IPS-18a (cell line): ENCODE results near the gene TRA2A.

Source experiments
- H3K27ac ChIP-seq: one replicate; pipeline ENCODE4 v1.5.1; 2013; ENCODE audit warnings: low read length
- H3K27me3 ChIP-seq: one replicate; pipeline ENCODE4 v1.6.1; 2013; ENCODE audit warnings: mild to moderate bottlenecking, low read length; ENCODE audit not compliant: control insufficient read depth, insufficient read depth
- H3K36me3 ChIP-seq: one replicate; pipeline ENCODE4 v1.6.1; 2013; ENCODE audit warnings: low read depth, low read length; ENCODE audit not compliant: control insufficient read depth
- H3K4me1 ChIP-seq: one replicate; pipeline ENCODE4 v1.6.1; 2013; ENCODE audit warnings: low read depth, low read length; ENCODE audit not compliant: control insufficient read depth
- H3K4me3 ChIP-seq: one replicate; pipeline ENCODE4 v1.5.1; 2013; ENCODE audit warnings: low read length
- H3K9ac ChIP-seq: one replicate; pipeline ENCODE4 v1.6.1; 2013; ENCODE audit warnings: mild to moderate bottlenecking, low read length, moderate library complexity
- H3K9me3 ChIP-seq: one replicate; pipeline ENCODE4 v1.6.1; 2013; ENCODE audit warnings: low read depth, low read length; ENCODE audit not compliant: control insufficient read depth

The TRA2A gene

DNA sequence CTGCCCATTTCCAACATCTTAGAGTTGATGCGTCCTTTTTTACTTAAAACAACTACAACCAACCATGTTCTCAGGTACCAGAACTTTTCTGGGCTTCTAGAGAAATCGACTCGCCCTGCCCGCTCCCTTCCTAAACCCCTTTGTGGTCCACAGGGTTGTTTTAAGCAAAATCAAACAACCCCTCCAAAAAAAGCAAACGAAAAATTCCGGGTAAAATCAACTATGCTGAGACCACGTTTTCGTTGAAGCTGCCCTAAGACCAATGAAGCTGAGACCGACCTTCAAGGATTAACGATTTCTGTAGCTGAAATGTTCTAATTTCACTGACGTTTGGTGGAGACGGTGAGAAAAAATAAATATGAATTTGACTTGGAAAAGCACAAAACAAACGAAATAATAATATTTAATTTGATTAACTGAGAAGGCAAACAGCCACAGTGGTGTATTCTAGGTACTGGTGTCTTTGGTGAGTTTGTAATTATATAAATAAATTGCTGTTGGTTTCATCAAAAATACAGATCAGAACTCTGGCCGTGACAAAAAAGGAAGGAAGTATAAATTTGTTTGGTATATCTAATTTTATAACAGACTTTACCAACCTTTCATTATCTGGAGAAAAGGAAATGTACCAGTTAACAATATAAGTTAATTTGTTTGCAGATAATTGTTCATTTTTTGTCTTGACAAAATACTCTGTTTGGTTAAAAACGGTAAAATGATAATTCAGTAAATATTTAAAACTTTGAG is 56.8 kb downstream of the TRA2A start:
- no peaks in the 10 kb centered on the region for H3K27me3 ChIP-seq
- no peaks in the 10 kb centered on the region for H3K9me3 ChIP-seq
- H3K36me3 ChIP-seq: no peaks in the 10 kb centered on the region
- H3K27ac ChIP-seq: peak overlapping the region; percentile 93
- peaks cover 21% of the 10 kb centered on the region for H3K4me1 ChIP-seq
- H3K9ac ChIP-seq: peak overlapping the region; percentile 94
- H3K4me3 ChIP-seq: peak overlapping the region; percentile 94

DNA sequence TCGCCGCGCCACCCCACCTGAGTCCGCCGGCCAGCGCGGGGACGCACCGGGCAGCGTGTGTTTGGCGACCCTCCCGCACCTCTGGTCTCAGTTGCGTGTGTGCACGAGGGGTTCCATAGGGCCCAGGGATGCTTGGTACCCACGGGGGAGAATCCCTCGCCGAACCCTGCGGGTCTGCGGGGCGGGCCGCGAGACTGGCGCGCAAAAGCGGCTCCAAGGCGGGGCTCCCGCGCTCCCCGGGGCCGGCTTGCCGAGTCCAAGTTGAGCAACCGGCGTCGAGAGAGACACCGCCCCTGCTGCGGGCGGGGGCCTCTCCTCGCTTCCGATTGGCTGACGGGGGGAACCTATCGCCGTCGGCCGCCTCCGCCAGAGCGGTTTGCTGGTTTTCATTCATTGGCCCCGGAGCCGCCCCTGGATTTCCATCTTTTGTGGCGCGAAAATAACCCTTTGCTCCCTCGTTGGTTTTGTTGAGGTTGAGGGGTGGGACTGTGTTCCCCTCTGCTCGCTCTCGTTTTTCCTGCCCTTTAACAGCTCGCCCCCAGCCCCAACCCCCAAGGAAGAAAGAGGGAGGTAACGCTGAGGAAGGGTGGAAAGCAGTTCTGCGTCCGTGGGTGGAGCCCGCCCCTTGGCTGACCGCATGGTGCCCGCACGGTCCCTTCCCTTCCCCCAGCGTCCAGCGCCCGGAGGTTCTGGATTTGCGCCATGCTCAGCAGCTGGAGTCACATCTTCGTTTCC is 57.5 kb downstream of the TRA2A start:
- peak overlapping the region; percentile 94 for H3K4me3 ChIP-seq

DNA sequence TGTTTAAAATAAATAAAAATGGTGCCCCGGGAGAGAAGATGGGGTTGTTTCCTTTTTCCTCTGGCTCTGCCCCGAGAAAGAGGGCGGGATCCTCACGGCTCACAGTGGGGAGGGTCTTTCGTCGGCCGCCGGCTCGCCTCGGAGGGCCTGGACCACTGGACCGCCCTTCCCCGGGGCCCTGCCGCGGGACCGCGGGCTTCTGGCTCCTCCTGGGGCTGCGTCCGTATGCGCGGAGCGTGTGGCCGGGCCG is 58.0 kb downstream of the TRA2A start:
- Histone ChIP-seq H3K9me3 (no peaks in the 10 kb centered on the region), H3K4me3 (peak overlapping the region; percentile 94), H3K36me3 (no peaks in the 10 kb centered on the region), H3K9ac (peak overlapping the region; percentile 94), H3K27ac (peak overlapping the region; percentile 91), H3K27me3 (no peaks in the 10 kb centered on the region), H3K4me1 (peaks cover 21% of the 10 kb centered on the region)

More for the DNA sequence above, 57.5 kb downstream of the TRA2A start:
- H3K27ac ChIP-seq: peak overlapping the region; percentile 93
- no peaks in the 10 kb centered on the region for H3K36me3 ChIP-seq
- H3K4me1 ChIP-seq: peaks cover 21% of the 10 kb centered on the region
- H3K9me3 ChIP-seq: no peaks in the 10 kb centered on the region
- H3K27me3 ChIP-seq: no peaks in the 10 kb centered on the region
- peak overlapping the region; percentile 94 for H3K9ac ChIP-seq

DNA sequence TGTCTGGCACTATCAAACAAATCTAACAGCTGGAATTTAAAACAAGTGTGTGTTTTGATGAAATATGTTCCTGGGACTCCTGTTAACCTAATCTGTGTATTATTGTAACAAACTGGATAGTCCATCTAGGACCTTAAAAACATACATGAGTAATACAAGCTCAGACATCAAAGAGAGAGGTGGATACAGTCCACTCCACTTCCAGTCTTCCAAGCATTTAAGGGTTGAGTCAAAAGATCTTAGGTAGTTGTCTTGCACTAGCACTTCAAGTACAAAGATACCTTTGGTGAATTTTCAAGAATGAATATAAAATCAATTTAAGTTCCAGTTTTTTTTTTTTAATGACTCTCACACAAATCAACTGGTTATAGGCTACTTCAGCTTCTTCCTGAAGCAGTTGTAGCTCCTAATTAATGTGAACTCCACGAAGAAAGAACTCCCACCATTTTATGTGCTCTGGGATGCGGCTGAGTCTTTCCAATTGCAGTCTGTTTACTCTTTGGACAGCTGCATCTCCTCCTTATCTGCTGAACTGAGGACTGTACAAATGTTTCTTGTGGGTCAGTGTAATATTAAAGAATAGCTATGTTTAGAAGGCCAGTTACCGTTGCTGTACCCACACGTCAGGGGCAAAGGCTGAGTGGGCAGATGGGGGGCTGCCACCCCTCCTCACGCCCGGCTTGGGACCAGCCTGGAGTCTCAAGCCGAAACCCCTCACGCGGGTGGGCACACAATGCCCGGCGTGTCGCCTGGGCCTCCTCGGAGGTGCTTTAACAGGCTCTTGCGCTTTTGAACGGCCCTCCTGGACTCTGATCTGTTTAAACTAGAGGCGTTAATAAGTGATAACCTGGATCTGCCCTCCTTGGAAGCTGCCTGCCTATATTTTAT is 58.6 kb downstream of the TRA2A start:
- no peaks in the 10 kb centered on the region for H3K9me3 ChIP-seq
- H3K27me3 ChIP-seq: no peaks in the 10 kb centered on the region
- H3K27ac ChIP-seq: peak overlapping the region; percentile 91
- H3K4me1 ChIP-seq: peaks cover 21% of the 10 kb centered on the region
- H3K4me3 ChIP-seq: peak overlapping the region; percentile 94
- peak overlapping the region; percentile 94 for H3K9ac ChIP-seq
- H3K36me3 ChIP-seq: no peaks in the 10 kb centered on the region

DNA sequence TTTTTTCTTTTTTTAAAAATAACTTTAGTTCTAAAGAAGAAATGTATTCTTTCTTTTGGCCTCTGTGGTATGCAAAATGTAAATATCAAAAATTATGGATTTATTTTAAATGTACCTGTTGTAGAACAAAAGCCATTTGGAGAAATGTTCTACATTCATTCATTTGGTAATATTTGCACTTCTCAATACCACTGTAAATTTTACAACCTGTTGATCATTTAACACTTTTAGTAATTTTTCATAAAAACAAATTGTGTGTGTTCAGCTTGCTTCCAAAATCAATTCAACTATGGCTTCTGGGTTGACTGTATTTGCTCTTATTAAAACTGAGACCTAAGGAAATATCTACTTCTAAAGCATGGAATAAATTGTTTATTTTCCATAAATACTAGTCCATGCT is 59.2 kb downstream of the TRA2A start:
- Histone ChIP-seq H3K9me3 (no peaks in the 10 kb centered on the region), H3K4me3 (peak overlapping the region; percentile 94), H3K36me3 (no peaks in the 10 kb centered on the region), H3K9ac (peak overlapping the region; percentile 94), H3K27ac (peak overlapping the region; percentile 91), H3K27me3 (no peaks in the 10 kb centered on the region), H3K4me1 (peaks cover 20% of the 10 kb centered on the region)

DNA sequence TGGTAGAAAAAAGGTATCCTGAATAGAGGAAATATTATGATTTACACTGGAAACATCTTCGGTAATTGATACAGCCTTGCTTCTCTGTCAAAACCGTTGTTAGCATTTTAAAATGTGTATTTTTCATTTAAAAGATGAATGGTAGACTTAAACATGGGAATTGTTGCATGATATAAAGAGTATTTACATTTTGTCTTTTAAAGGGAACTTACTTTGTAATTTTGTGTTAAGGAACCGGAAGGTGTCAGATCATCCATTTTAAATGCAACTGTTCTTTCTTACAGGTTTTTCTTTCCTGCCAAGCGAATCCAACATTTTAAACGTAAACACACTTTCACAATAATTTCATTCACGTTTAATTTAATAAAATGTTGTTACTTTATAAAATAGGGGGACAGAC is 59.7 kb downstream of the TRA2A start:
- peak overlapping the region; percentile 94 for H3K9ac ChIP-seq
- H3K9me3 ChIP-seq: no peaks in the 10 kb centered on the region
- H3K27ac ChIP-seq: peak overlapping the region; percentile 12
- H3K4me3 ChIP-seq: peak overlapping the region; percentile 94
- H3K36me3 ChIP-seq: no peaks in the 10 kb centered on the region
- no peaks in the 10 kb centered on the region for H3K27me3 ChIP-seq
- H3K4me1 ChIP-seq: peaks cover 15% of the 10 kb centered on the region

DNA sequence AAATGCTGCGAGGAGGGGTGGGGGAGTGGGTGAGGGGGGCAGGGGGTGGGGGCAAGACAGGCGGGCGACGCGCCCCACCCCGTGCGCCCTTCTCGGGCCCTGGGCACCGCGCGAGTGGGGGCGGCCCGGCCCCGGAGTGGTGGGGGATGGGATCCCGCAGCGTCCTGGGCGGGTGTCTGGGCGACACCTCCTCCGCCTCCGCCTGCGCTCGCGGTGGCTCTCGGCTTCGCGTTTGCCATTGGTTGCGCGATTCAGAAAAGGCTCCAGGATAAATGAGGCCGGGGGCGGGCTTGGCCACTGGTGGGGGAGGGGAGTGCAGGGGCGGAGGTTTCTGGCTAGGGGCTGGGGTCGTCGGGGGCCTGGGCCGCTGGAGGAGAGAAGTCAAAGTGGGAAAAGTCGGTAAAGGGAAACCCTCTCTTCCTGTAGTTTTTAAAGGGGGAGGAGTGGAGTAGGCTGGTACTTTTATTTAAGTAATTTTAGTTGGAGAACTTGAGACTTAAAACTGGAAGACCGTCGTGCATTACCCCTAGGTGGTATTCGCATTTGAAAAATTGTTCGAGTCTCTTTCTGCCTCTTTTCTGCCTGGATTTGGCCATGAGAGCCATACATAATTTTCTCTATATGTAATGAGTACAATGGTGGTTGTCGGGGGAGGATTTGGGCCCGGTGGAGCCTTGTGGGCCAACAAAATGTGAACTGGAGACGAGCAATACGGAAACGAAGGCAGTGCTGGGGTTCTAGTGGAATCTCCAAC is 60.5 kb downstream of the TRA2A start:
- Histone ChIP-seq H3K9me3 (no peaks in the 10 kb centered on the region), H3K27me3 (no peaks in the 10 kb centered on the region), H3K4me3 (peak overlapping the region; percentile 94), H3K27ac (peak overlapping the region; percentile 95), H3K36me3 (no peaks in the 10 kb centered on the region), H3K4me1 (peaks cover 17% of the 10 kb centered on the region), H3K9ac (peak overlapping the region; percentile 94)

DNA sequence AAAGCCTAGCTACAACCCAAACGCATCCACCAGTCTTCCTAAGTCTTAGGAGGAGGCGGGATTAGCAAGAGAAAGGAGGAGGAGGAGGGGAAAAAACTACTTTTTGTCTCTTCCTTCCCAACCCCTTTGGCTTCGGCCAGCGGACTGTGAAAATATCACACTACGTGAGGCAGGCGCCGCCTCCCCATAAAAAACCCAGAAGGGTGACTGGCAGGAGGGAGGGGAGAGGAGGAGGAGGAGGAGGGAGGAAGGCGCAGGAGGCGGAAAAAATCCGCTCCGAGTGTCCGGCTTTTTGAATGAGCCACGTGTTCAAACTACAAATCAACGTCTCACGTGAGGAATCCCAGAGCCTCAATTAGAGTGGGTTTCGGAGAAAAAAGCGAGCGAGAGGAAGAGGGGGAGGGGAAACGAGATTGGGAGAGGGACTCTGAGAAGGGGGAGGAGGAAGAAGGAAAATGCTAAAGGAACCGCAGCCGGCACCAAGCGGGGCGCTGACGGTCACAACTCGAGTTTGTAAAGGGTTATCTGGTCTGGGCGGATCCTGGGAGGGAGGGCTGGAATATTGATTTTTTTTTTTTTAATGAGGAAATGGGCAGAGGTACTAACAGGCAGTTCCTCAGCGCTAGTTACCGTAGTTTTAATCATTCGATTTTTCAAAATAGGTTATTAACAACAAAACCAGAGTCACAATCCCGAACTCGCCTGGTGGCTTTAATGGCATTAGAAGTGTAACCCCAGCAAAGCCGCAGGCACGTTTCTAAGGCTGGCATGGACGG is 61.3 kb downstream of the TRA2A start, which contains the start of gene IGF2BP3:
IGF2BP3 (minus strand) TSS at position 162 of the 776 bp plus-strand sequence. CDS start 381 bp downstream, outside the sequence.
- Histone ChIP-seq H3K4me1 (peaks cover 22% of the 10 kb centered on the region), H3K27me3 (no peaks in the 10 kb centered on the region), H3K4me3 (peak within 1 kb of the TSS; percentile 94), H3K36me3 (no peaks in the 10 kb centered on the region), H3K9ac (peak within 1 kb of the TSS; percentile 94), H3K9me3 (no peaks in the 10 kb centered on the region), H3K27ac (peak within 1 kb of the TSS; percentile 95)

DNA sequence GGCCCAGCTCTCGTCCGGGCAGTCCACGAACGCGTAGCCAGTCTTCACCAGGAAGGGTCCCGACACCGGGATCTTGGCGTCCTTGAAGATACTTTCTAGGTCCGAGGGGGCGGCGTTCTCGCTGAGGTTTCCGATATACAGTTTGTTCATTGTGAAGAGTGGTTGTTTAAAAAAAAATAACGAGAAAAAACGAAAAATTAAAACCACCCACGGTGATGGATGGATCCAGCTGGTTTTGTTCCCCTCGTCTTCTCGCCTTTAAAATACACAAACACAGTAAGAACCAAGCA is 61.9 kb downstream of the TRA2A start:
- Histone ChIP-seq H3K4me1 (peaks cover 28% of the 10 kb centered on the region), H3K4me3 (peak overlapping the region; percentile 94), H3K9ac (peak overlapping the region; percentile 88), H3K27me3 (no peaks in the 10 kb centered on the region), H3K36me3 (no peaks in the 10 kb centered on the region), H3K27ac (peak overlapping the region; percentile 87), H3K9me3 (no peaks in the 10 kb centered on the region)

DNA sequence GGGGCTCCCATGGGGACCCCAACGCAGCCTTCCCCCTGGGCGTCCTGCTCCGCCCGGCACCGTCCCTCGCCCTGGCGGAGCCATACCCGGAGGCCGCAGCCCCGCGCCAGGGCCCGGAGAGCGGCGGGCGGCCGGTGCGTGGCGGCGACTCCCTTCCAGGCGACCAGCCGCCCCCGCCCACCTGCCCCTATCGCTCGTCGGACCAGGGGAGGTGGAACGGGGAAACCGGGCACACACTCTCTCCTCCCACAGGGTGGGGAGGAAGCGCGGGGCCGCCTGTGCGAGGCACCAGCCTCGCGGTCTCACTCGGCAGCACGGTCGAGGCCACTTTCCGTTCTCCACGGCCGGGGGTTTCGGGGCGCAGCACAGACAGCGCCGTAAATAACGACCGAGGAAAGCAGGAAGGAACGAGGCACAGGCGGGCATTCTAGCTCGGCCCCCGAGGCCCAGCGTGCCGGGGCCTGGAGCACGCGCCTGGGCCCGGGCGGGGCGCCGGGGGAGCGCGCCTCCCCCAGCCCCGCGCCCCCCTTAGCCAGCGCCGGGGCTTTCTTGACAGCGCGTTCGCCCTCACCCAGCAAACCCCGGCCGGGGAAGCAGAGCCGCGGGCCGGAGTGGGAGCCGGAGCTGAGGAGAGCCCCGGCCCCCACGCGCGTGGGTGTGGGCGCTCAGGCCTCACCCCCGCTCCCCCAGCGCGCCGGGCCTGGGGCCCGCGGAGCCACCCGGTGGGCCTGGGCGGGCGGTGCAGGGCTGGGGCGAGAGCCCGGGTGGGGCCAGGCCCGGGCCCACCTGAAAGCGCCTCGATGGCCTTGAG is 62.4 kb downstream of the TRA2A start:
- H3K27ac ChIP-seq: peak overlapping the region; percentile 87
- H3K4me1 ChIP-seq: peaks cover 30% of the 10 kb centered on the region
- H3K9me3 ChIP-seq: no peaks in the 10 kb centered on the region
- peak overlapping the region; percentile 88 for H3K9ac ChIP-seq
- H3K4me3 ChIP-seq: peak overlapping the region; percentile 94
- no peaks in the 10 kb centered on the region for H3K36me3 ChIP-seq
- H3K27me3 ChIP-seq: no peaks in the 10 kb centered on the region
